GM12878 (cell line): ENCODE results near the gene THNSL1. TPM values are rescaled to one million over a fixed set of nuclear protein-coding genes. Genes with fewer than 3 reads are reported as not detected.

ENCODE experiments used
- ATAC-seq: fragments of 200-7000 bp; cut with Tn5 transposase; 3 replicates; pipeline ENCODE4 v1.9.1; 2020; ENCODE audit warnings: mild to moderate bottlenecking, moderate library complexity
- BruUV-seq: library from RNA; stranded (reverse); fragments of 400-500 nt; replicated peaks from 2 replicates; lab custom pipeline; 2021; lab: Mats Ljungman, UMichigan
- CTCF ChIA-PET: fragments of 300-600 bp; sonication (Branson Sonifier 250); formaldehyde crosslinking; extraction: SDS; loops from one replicate; lab custom pipeline; 2021; ENCODE audit warnings: inconsistent platforms; lab: Yijun Ruan, JAX
- POLR2A ChIA-PET: fragments of 350-600 bp; formaldehyde crosslinking; extraction: SDS; loops from one replicate; lab custom pipeline; 2021; ENCODE audit warnings: inconsistent platforms; lab: Charles Lee
- RAD21 ChIA-PET: fragments of 300-600 bp; sonication (Branson Sonifier 250); formaldehyde crosslinking; loops from one replicate; lab custom pipeline; 2023; ENCODE audit warnings: antibody characterized with exemption; ENCODE audit not compliant: unreplicated experiment; lab: Charles Lee
- SMC1A ChIA-PET: fragments of 300-600 bp; sonication (Branson Sonifier 250); formaldehyde crosslinking; loops from one replicate; lab custom pipeline; 2023; ENCODE audit not compliant: unreplicated experiment, uncharacterized antibody; lab: Charles Lee
- DNase-seq: peaks from one replicate; pipeline ENCODE4 v3.0.0-alpha.2; 2011; ENCODE audit warnings: low read depth, low spot score
- FAIRE-seq: peaks from 3 replicates; lab custom pipeline; 2011; peaks lifted over from hg19 to GRCh38; lab: Jason Lieb, UNC
- H2AFZ ChIP-seq: 2 replicates; pipeline ENCODE4 v1.6.0; 2011; ENCODE audit warnings: low read depth, low read length, control low read depth; ENCODE audit not compliant: control insufficient read depth
- H3K27ac ChIP-seq: 2 replicates; pipeline ENCODE4 v1.5.1; 2011; ENCODE audit warnings: control low read depth; ENCODE audit not compliant: control insufficient read depth, insufficient read depth
- H3K27me3 ChIP-seq, 2 experiments: replicated peaks in 1 of 2; 2 replicates each; pipeline versions ENCODE4 v1.6.0 to v1.6.1; 2011; ENCODE audit warnings: low read length in 1 of 2; ENCODE audit not compliant: control insufficient read depth in 2 of 2, insufficient read depth in 2 of 2
- H3K36me3 ChIP-seq, 2 experiments: 2 replicates each; pipeline ENCODE4 v1.5.1; 2011; ENCODE audit warnings: low read length in 1 of 2; ENCODE audit not compliant: control insufficient read depth in 2 of 2, insufficient read depth in 2 of 2
- H3K4me1 ChIP-seq: 2 replicates; pipeline ENCODE4 v1.6.1; 2011; ENCODE audit warnings: mild to moderate bottlenecking, low read length, moderate library complexity, mixed read lengths; ENCODE audit not compliant: control insufficient read depth, insufficient read depth
- H3K4me2 ChIP-seq: 2 replicates; pipeline ENCODE4 v1.6.0; 2011; ENCODE audit warnings: control low read depth; ENCODE audit not compliant: control insufficient read depth, insufficient read depth
- H3K4me3 ChIP-seq: fragments of 200-600 bp; sonication (generic); 2 replicates; pipeline ENCODE4 v1.5.1; 2016
- H3K79me2 ChIP-seq: 2 replicates; pipeline ENCODE4 v1.6.0; 2011; ENCODE audit warnings: low read length; ENCODE audit not compliant: control insufficient read depth, insufficient read depth
- H3K9ac ChIP-seq: 2 replicates; pipeline ENCODE4 v1.8.0; 2011; ENCODE audit warnings: low read length, control low read depth, mixed read lengths; ENCODE audit not compliant: control insufficient read depth, insufficient read depth
- H3K9me3 ChIP-seq: replicated peaks from 3 replicates; pipeline ENCODE4 v1.5.1; 2011; ENCODE audit warnings: mild to moderate bottlenecking, low read length; ENCODE audit not compliant: control insufficient read depth, insufficient read depth
- H4K20me1 ChIP-seq: 2 replicates; pipeline ENCODE4 v1.6.0; 2011; ENCODE audit not compliant: control insufficient read depth, insufficient read depth
- CREM ChIP-seq: IDR thresholded peaks from 2 replicates; pipeline ENCODE4 v1.6.1; 2014; ENCODE audit warnings: antibody characterized with exemption, low read depth
- GABPA ChIP-seq: IDR thresholded peaks from 2 replicates; pipeline ENCODE4 v1.6.1; 2014; ENCODE audit warnings: antibody characterized with exemption, low read depth, mild to moderate bottlenecking, inconsistent platforms
- HDGF ChIP-seq: fragments of 450-650 bp; IDR thresholded peaks from 2 replicates; pipeline ENCODE4 v1.6.1; 2016; ENCODE audit warnings: antibody characterized with exemption
- KAT2A ChIP-seq: conservative IDR thresholded peaks from 2 replicates; pipeline ENCODE4 v1.6.1; 2011; ENCODE audit warnings: low read depth, low read length; ENCODE audit not compliant: control insufficient read depth
- LARP7 ChIP-seq: fragments of 450-650 bp; IDR thresholded peaks from 2 replicates; pipeline ENCODE4 v1.6.1; 2017; ENCODE audit warnings: mild to moderate bottlenecking
- MEF2A ChIP-seq: IDR thresholded peaks from 2 replicates; pipeline ENCODE4 v1.6.1; 2011; ENCODE audit warnings: low read depth, mild to moderate bottlenecking, low read length, moderate library complexity; ENCODE audit not compliant: insufficient read depth
- NR2F1 ChIP-seq: fragments of 450-650 bp; conservative IDR thresholded peaks from 2 replicates; pipeline ENCODE4 v1.6.1; 2017; ENCODE audit warnings: mild to moderate bottlenecking
- RBBP5 ChIP-seq: fragments of 200-600 bp; sonication (generic); conservative IDR thresholded peaks from 2 replicates; pipeline ENCODE4 v1.6.1; 2016
- STAT3 ChIP-seq: IDR thresholded peaks from 2 replicates; pipeline ENCODE4 v1.6.1; 2011; ENCODE audit warnings: low read depth, low read length, improper control_type of control experiment
- SUZ12 ChIP-seq: fragments of 200-600 bp; sonication (generic); IDR thresholded peaks from one replicate; pipeline ENCODE4 v1.6.1; 2018; ENCODE audit warnings: antibody characterized with exemption, mild to moderate bottlenecking; ENCODE audit not compliant: unreplicated experiment
- ZBED1 ChIP-seq: IDR thresholded peaks from 2 replicates; pipeline ENCODE4 v1.6.1; 2016; ENCODE audit warnings: borderline replicate concordance
- WGBS: methylation state at CpG from one replicate; pipeline ENCODE4 v1.1.6; 2016; ENCODE audit warnings: low lambda C conversion rate; ENCODE audit not compliant: insufficient replicate concordance, insufficient coverage; ENCODE audit errors: missing lambda C conversion rate; 5-methylcytosine and 5-hydroxymethylcytosine counted together
- in situ Hi-C: fragments of 300-500 bp; cut with MboI; formaldehyde crosslinking; loops from 9 replicates; pipeline ENCODE4 v1.14.3; 2018; ENCODE audit warnings: mixed read lengths
- intact Hi-C: fragments of 100-400 bp; cut with micrococcal nuclease; formaldehyde crosslinking; loops from one replicate; pipeline ENCODE4 v1.14.2; 2022; ENCODE audit not compliant: unreplicated experiment
- polyA plus RNA-seq, 11 experiments: library from polyadenylated mRNA; depleted of rRNA in 4 of 11; unstranded in 6 of 11; stranded (reverse) in 5 of 11; fragments of >200 nt; fragmentation: Nextera tagmentation in 4 of 11; fragmentation: Illumina TruSeq in 1 of 11; extraction: Ambion mirVana in 4 of 11; extraction: Trizol in 1 of 11; gene quantifications; 1 replicate in 1 of 11; 2 replicates in 10 of 11; pipeline versions ENCODE4 v1.2.1 to v1.2.3, GENCODE V29; 2011 to 2016; ENCODE audit warnings: inconsistent platforms in 2 of 11, missing spikeins in 2 of 11, low read depth in 1 of 11
- total RNA-seq, 4 experiments: library from RNA; depleted of rRNA in 3 of 4; stranded (reverse); fragments of >200 nt in 3 of 4; fragmentation: Illumina TruSeq in 1 of 4; extraction: Trizol in 1 of 4; gene quantifications; 2 replicates each; pipeline versions ENCODE4 v1.2.1 to v1.2.3, GENCODE V29; 2013 to 2021
- TF ChIP-seq, protein P1 (sequence below): fragments of 450-650 bp; IDR thresholded peaks from 2 replicates; pipeline ENCODE4 v1.6.1; 2017; ENCODE audit warnings: antibody characterized with exemption, mild to moderate bottlenecking, moderate library complexity
- TF ChIP-seq, protein P2 (sequence below): fragments of 450-650 bp; IDR thresholded peaks from 2 replicates; pipeline ENCODE4 v1.6.1; 2016; ENCODE audit warnings: mild to moderate bottlenecking, moderate library complexity, borderline replicate concordance
- TF ChIP-seq, protein P3 (sequence below): IDR thresholded peaks from 2 replicates; pipeline ENCODE4 v1.6.1; 2012; ENCODE audit warnings: low read depth, low read length, improper control_type of control experiment

The THNSL1 gene
- total and polyA plus RNA-seq, 10 of the 15 experiments (the other 5 are each of a cell fraction or from before 2014, with no cell fraction given) = 4.2 to 17.5 (median 6.2) TPM

DNA sequence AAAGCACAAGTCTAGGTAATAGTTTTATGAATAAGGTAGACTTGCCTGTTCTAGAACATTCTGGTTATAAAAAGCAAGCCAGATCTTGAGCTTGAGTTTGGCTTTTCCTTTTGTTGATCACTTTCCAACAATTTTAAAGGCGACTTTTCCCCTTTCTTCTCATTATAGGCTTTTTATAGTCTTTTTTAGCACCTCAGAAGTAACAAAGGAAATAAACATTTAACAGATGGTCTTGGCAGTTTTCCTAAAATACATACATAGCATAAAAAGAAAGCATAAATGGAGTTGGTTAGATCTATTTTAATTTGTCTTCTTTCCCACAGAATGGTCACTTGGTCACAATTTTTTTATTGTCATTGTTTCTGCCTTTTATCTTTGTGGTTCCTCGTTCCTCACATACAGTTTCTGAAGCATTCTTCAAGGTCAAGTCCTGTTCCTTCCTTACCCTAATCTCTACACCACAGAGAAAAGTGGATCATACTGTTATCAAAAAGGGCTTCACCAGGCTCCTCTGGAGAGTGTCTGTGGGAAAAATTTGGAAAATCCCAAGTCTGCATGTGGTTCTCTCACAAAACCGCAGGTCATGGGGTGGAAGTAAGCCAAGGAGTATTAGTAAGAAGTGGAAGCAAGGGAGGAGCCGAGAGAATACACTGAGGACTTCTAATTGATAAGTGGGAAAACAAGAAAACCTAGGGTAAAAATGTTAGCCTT is 31.3 kb downstream of the THNSL1 start (continued):
- TF ChIP-seq, protein P1, sequence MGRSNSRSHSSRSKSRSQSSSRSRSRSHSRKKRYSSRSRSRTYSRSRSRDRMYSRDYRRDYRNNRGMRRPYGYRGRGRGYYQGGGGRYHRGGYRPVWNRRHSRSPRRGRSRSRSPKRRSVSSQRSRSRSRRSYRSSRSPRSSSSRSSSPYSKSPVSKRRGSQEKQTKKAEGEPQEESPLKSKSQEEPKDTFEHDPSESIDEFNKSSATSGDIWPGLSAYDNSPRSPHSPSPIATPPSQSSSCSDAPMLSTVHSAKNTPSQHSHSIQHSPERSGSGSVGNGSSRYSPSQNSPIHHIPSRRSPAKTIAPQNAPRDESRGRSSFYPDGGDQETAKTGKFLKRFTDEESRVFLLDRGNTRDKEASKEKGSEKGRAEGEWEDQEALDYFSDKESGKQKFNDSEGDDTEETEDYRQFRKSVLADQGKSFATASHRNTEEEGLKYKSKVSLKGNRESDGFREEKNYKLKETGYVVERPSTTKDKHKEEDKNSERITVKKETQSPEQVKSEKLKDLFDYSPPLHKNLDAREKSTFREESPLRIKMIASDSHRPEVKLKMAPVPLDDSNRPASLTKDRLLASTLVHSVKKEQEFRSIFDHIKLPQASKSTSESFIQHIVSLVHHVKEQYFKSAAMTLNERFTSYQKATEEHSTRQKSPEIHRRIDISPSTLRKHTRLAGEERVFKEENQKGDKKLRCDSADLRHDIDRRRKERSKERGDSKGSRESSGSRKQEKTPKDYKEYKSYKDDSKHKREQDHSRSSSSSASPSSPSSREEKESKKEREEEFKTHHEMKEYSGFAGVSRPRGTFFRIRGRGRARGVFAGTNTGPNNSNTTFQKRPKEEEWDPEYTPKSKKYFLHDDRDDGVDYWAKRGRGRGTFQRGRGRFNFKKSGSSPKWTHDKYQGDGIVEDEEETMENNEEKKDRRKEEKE = no peak
- no peak for TF ChIP-seq STAT3
- TF ChIP-seq RBBP5 = no peak
- TF ChIP-seq KAT2A = no peak

DNA sequence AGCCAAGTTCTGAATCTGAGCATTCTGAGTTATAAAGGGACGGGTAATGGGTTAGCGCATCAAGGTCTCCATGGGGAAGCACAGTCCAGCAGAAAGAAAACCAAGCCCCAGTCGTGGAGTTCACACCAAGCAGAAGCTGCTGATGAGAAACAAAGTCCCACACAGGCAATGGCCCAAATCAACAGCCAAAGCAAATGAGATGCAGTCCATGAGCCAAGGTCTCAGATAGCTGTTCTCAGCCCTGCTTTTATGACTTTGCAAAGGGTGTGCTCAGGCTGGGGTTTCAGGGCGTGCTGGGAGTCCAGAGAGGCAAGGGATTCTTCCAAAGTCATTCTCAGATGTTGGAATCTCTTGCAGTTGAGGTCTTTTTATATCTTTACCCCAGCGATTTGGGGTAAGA is 32.0 kb downstream of the THNSL1 start:
- ChIA-PET RAD21 (no interaction called here), POLR2A (no interaction called here), SMC1A (interaction anchor here (0.6 kb wide), 1 partner anchor 8 kb away, joined by 3 read pairs; no protein-coding TSS in a partner anchor)
- Histone ChIP-seq H3K4me3 (no peak overlapping the region), H3K9me3 (no peaks in the 10 kb centered on the region), H3K4me1 (no peaks in the 10 kb centered on the region), H3K9ac (no peak overlapping the region), H3K79me2 (no peaks in the 10 kb centered on the region), H4K20me1 (no peaks in the 10 kb centered on the region), H3K4me2 (no peak overlapping the region), H3K27ac (no peak overlapping the region), H2AFZ (no peak overlapping the region), H3K27me3 (no peaks in the 10 kb centered on the region)
- DNase-seq (no peak), ATAC-seq (no peak), FAIRE-seq (no peak)
- intact Hi-C loops = no loop called here
- in situ Hi-C loops = no loop called here
- BruUV-seq = no TSS peak
- 28% methylated on average over 5 of the region's 5 CpGs for WGBS
- TF ChIP-seq ZBED1 (no peak), GABPA (no peak), HDGF (no peak), NR2F1 (no peak), CREM (no peak), SUZ12 (no peak), LARP7 (no peak), MEF2A (no peak)
- TF ChIP-seq, protein P2, sequence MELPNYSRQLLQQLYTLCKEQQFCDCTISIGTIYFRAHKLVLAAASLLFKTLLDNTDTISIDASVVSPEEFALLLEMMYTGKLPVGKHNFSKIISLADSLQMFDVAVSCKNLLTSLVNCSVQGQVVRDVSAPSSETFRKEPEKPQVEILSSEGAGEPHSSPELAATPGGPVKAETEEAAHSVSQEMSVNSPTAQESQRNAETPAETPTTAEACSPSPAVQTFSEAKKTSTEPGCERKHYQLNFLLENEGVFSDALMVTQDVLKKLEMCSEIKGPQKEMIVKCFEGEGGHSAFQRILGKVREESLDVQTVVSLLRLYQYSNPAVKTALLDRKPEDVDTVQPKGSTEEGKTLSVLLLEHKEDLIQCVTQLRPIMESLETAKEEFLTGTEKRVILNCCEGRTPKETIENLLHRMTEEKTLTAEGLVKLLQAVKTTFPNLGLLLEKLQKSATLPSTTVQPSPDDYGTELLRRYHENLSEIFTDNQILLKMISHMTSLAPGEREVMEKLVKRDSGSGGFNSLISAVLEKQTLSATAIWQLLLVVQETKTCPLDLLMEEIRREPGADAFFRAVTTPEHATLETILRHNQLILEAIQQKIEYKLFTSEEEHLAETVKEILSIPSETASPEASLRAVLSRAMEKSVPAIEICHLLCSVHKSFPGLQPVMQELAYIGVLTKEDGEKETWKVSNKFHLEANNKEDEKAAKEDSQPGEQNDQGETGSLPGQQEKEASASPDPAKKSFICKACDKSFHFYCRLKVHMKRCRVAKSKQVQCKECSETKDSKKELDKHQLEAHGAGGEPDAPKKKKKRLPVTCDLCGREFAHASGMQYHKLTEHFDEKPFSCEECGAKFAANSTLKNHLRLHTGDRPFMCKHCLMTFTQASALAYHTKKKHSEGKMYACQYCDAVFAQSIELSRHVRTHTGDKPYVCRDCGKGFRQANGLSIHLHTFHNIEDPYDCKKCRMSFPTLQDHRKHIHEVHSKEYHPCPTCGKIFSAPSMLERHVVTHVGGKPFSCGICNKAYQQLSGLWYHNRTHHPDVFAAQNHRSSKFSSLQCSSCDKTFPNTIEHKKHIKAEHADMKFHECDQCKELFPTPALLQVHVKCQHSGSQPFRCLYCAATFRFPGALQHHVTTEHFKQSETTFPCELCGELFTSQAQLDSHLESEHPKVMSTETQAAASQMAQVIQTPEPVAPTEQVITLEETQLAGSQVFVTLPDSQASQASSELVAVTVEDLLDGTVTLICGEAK = no peak
- TF ChIP-seq, protein P3, sequence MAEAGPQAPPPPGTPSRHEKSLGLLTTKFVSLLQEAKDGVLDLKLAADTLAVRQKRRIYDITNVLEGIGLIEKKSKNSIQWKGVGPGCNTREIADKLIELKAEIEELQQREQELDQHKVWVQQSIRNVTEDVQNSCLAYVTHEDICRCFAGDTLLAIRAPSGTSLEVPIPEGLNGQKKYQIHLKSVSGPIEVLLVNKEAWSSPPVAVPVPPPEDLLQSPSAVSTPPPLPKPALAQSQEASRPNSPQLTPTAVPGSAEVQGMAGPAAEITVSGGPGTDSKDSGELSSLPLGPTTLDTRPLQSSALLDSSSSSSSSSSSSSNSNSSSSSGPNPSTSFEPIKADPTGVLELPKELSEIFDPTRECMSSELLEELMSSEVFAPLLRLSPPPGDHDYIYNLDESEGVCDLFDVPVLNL = no peak
- TF ChIP-seq, all 136 proteins: peak for 0
- H3K36me3 ChIP-seq = no peaks in the 10 kb centered on the region
- CTCF ChIA-PET = interaction anchor here (1.0 kb wide), 1 partner anchor 9 kb away, joined by 3 read pairs; no protein-coding TSS in a partner anchor
